Mucosa of descending colon (tissue), 3 donors: ENCODE results near the gene UBE2QL1. TPM values are rescaled to one million over a fixed set of nuclear protein-coding genes. Genes with fewer than 3 reads are reported as not detected.

ENCODE experiments used
- ATAC-seq: fragments of 200-7000 bp; cut with Tn5 transposase; one replicate; pipeline ENCODE4 v1.9.1; 2020; ENCODE audit warnings: mild to moderate bottlenecking, moderate library complexity
- DNase-seq, 3 donors: peaks; one replicate each; pipeline ENCODE4 v3.0.0-alpha.2; 2020
- H3K36me3 ChIP-seq: fragments of 200-600 bp; one replicate; pipeline ENCODE4 v1.8.0; 2021; ENCODE audit warnings: low read depth, mild to moderate bottlenecking
- H3K4me1 ChIP-seq: fragments of 200-600 bp; one replicate; pipeline ENCODE4 v1.8.0; 2021; ENCODE audit warnings: low read depth, mild to moderate bottlenecking
- H3K4me3 ChIP-seq: fragments of 200-600 bp; one replicate; pipeline ENCODE4 v1.8.0; 2021; ENCODE audit warnings: mild to moderate bottlenecking
- H3K9me3 ChIP-seq: fragments of 200-600 bp; one replicate; pipeline ENCODE4 v1.8.0; 2021; ENCODE audit warnings: mild to moderate bottlenecking
- CTCF ChIP-seq: fragments of 200-600 bp; IDR thresholded peaks from one replicate; pipeline ENCODE4 v1.8.0; 2022; ENCODE audit warnings: antibody characterized with exemption, mild to moderate bottlenecking
- intact Hi-C, 2 donors: fragments of 100-400 bp; cut with DNase I in 1 of 2; cut with micrococcal nuclease in 1 of 2; formaldehyde crosslinking; loops; one replicate each; pipeline versions ENCODE4 v1.11.0 to v1.11.1; 2022; cut with DNase I, micrococcal nuclease
- total RNA-seq, 3 donors: library from RNA; stranded (reverse); fragmentation: NEBNext Ultra II Directional in 2 of 3; extraction: Animal tissue kit (Norgen Biotek cat#: 25700) in 2 of 3; gene quantifications; one replicate each; pipeline versions ENCODE4 v1.2.1 to v1.2.4, GENCODE V29; 2021 to 2023
- donor health status: DM: no; HTN: no; CAD: no; lungs with moderate emphysema.
- donor health status: DM: no; HTN: no; CAD: no.
- donor health status: DM: no; HTN: yes; CAD: no.

UBE2QL1 gene
- total RNA-seq, 3 donors from 2014 or later: 0.19 to 4.1 (median 0.26) TPM

- Histone ChIP-seq H3K4me1 (no peaks in the 10 kb centered on the region), H3K9me3 (no peaks in the 10 kb centered on the region), H3K4me3 (no peak overlapping the region), H3K36me3 (no peaks in the 10 kb centered on the region)
- DNase-seq (no peak), ATAC-seq (no peak)
- no peak for TF ChIP-seq CTCF
- intact Hi-C loops: no loop called here
These were observed 11.8 kb upstream of the UBE2QL1 start for GRCh38 chr5:6436715-6437331.

- ATAC-seq: no peak
- Histone ChIP-seq H3K4me3 (no peak overlapping the region), H3K9me3 (no peaks in the 10 kb centered on the region), H3K4me1 (no peaks in the 10 kb centered on the region), H3K36me3 (no peaks in the 10 kb centered on the region)
- DNase-seq: no peak
- intact Hi-C loops: no loop called here
- TF ChIP-seq CTCF: no peak
These were observed 8.8 kb upstream of the UBE2QL1 start for GRCh38 chr5:6439588-6440550.

DNA sequence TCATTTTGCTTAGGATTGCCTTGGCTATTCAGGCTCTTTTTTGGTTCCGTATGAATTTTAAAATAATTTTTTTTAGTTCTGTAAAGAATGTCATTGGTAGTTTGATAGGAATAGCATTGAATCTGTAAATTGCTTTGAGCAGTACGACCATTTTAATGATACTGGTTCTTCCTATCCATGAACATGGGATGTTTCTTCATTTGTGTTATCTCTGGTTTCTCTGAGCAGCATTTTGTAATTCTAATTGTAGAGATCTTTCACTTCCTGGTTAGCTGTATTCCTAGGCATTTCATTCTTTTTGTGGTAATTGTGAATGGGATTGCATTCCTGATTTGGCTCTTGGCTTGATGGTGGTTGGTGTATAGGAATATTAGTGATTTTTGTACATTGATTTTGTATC, 6.3 kb upstream of the UBE2QL1 start:
- Histone ChIP-seq H3K9me3 (no peaks in the 10 kb centered on the region), H3K4me3 (no peak overlapping the region), H3K36me3 (no peaks in the 10 kb centered on the region), H3K4me1 (no peaks in the 10 kb centered on the region)
- TF ChIP-seq CTCF: no peak
- ATAC-seq: no peak
- intact Hi-C loops: no loop called here
- no peak for DNase-seq

DNA sequence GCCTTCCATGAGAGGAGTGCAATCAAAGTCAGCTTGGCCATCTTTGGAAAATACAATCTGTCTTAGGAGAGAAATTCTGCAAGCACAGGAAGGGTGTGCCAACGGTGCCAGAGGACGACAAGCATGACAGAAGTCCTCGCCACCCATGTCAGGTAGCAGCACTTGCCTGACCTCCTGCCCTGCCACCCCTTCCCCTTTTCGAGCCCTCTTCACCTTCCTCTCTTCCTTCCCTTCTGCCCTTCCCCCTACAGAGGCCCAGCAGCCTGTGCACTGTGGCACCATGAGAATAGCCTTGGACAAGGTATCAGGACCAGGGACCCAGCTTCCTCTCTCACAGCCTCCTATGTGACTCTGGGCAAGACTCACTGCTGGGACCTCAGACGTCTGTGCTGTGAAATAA, 5.3 kb upstream of the UBE2QL1 start:
- Histone ChIP-seq H3K4me3 (no peak overlapping the region), H3K4me1 (no peaks in the 10 kb centered on the region), H3K36me3 (no peaks in the 10 kb centered on the region), H3K9me3 (no peaks in the 10 kb centered on the region)
- TF ChIP-seq CTCF: no peak
- no peak for DNase-seq
- ATAC-seq: no peak
- intact Hi-C loops: no loop called here

DNA sequence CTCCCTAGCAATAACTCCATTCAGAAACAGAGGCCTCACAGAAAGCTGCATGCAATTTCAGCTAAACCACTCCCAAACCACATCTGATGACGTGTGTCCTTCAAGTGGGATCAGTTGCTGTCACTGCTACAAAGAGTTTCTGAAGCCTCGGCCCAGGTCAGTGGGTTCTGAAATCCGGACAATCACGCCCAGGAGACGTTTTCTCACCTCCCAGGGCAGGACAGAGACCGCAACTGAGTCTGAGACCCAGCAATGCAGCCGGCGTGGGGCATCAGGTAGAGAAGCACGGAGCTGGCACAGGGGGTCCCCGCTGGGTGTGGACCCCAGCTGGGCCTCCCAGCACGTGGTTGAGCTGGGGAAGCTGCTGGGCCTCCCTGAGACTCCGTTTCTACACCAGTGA, 2.6 kb upstream of the UBE2QL1 start:
- TF ChIP-seq CTCF: no peak
- no peaks in the 10 kb centered on the region for H3K9me3 ChIP-seq
- H3K4me3 ChIP-seq: no peak overlapping the region
- no peak for DNase-seq
- H3K36me3 ChIP-seq: no peaks in the 10 kb centered on the region
- intact Hi-C loops: no loop called here
- ATAC-seq: no peak
- H3K4me1 ChIP-seq: no peaks in the 10 kb centered on the region
